MM.1S (cell line): ENCODE measurements around the gene GPHN.

Experiments
- CTCF ChIP-seq: fragments of 300-600 bp; sonication (generic); IDR thresholded peaks from 2 replicates; pipeline ENCODE4 v1.5.1; 2016; ENCODE audit warnings: antibody characterized with exemption, low read length, mixed read lengths
- EZH2 ChIP-seq: fragments of 300-600 bp; sonication (generic); optimal IDR thresholded peaks from 2 replicates; pipeline ENCODE3; 2017; ENCODE audit warnings: low read depth, mild to moderate bottlenecking, antibody characterized with exemption, low read length, mixed read lengths

- TF ChIP-seq EZH2 (no peak), CTCF (no peak)
These were observed 659.6 kb downstream of the GPHN start for GRCh38 chr14:67167420-67168109.
